Measurements from ENCODE around the gene CPNE5.

CPNE5 gene

DNA sequence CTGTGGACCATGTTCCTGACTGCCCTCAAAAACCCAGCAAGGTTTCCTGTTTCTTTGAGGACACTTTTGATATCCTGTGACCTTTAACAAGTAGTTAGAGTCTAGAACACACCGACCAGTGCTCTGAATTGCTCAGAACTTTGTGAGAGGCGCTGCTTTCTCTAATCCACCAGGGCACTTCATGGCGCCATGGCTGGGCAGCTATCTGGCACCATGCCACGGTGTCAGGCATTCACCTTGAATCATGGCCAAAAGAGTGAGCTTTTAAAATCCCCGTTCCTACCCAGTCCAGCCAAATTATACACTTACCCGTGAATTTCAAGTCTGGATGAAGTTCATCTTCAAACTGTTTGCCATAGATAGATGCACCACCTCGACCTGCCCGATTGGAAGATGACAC is 17.0 kb upstream of the CPNE5 start:
- peak; percentile 19 for DNase-seq

- no peak for DNase-seq
Observed at GRCh38 chr6:36855750-36856149, 16.5 kb upstream of the CPNE5 start.

DNA sequence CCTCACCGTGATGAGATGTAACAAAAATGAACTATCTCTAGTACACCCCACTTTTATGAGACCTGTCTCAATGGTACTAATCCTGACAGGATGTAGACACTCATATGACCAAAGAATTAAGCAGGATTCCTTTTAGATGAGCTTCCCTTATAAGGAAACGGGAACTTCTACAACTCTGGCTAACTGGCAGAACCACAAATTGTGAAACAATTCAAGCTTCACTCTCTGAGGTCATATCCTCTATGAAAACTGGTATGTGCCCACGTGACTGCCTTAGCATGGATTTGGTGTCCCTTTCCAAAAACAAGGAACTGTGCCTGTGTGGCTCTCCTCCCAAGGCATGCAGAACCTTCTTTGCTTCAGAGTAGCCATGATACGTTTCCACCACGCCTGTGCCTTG is 14.1 kb upstream of the CPNE5 start:
- DNase-seq: no peak

DNA sequence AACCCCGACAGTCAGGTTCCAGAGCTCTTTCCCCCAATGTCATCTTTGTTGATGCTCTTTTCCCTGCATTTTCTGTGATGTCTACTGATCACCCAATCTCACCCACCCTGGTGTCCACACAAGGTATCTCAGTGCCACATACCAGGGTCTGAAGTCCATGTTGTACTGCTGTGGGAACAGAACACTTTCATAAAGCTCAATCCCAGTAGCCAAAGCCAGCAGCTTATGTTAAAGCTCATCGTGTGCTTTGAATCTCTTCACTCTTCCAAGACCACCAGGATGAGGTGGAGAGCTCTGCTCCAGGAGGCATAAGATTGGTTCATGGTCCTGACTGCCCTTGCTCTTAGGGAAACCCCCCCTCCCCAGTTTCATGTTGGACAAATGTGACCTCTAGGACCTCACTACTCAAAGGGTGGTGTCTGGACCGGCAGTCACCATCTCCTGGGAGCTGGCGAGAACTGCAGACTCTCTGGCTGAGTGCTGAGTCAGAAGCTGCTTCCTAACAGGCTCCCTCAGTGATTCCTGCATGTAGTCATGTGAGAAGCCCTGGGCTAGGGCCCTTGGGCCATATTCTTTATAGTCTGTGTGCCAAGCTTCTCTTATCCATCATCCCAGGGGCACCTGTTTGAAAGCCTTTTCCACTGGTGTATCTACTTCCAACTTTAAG is 13.4 kb upstream of the CPNE5 start:
- no peak for DNase-seq

DNA sequence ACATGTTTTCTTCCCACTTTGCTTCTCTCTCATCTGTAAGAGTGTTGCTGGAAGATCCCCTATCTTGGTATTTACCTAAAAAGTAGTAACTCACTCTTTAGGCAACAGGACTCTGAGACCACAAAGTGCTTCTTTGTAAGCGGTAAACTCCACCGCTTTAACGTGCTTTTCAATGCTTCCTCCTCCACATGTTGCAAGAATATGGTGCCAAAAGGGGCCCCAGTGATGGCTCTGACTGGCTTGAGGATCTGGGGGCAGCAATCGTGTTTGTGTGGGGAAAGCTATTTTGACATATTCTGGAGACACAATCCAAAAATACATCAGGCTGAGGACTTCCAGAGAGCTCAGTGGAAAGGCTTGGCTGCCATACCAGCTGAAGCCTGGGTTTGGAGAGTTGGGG is 12.4 kb upstream of the CPNE5 start:
- DNase-seq: no peak

GRCh38 chr6:36851149-36851614 is 11.9 kb upstream of the CPNE5 start:
- DNase-seq: peak; percentile 81

DNA sequence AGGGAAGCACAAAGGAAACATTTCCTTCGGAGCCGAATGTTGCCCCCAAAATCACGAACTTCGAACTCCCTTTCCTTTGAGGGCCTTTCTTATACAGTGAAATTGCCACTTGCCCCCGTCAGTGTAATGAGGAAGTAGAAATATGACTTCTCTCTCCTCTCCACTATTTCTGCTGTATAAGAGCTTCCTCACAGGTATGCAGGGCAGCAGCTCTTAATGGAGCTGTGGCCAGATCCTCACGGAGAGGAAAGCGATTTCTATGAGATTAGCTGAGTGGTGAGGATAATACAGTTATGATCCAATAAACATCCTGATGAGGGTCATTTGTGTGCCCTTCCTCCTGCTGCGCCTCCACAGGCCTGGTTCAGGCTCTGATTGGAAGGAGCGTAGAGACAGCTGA is 10.8 kb upstream of the CPNE5 start:
- no peak for DNase-seq

DNA sequence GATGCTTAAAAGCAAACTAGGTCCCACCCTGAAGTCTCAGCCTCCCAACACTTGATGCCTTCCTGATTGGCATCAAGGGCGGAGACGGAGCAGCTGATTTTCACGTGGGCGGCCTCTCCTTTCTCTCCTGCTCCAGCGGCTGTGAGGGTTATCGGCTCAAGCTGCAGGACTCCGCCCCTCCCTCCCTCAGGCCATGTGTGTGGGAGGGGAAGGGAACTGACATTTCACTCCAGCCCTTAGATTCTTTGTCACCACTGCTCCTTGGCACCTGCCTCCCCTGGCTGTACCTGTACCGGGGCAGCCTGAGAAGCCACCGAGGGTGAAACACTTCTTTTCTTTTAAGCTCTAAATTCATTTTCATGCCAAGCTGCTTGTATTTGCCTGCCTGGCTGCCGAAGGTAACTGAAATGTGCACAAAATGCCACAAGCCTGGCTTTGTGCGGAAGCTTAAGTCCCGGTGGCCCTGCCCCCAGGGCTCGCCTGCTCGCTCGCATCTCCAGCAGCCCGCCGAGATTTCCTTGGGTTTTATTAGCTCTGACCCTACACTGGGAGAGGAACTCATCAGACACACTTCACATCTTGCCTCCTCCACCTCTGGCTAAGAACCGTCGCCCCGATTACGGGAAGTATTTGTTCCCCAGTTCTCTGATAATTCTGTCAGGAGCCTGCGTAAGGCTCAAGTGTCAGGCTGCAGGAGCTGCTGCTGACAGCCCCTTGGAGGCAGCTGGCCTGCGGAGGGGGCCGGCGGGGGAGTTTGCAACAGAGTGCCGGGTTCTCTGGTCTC is 9.6 kb upstream of the CPNE5 start:
- DNase-seq: peak; percentile 80

DNA sequence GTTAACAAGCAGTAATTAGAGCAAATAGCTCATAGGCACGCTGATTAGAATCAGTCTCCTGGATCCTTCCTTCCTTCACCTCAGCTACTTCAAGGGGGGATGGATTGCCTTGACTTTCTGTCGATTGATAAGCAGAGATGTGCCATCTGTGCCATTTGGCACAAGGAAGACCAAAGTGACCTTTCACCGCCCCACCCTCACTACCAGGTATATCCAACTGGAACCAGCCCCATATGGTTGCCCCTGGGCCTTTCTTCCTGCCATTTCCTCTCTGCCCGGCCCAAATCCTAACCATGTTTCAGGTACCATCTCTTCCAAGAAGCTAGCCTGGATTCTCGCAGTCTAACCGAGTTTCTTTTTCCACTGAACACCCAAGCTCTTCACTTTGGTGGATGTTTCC is 8.7 kb upstream of the CPNE5 start:
- no peak for DNase-seq

DNA sequence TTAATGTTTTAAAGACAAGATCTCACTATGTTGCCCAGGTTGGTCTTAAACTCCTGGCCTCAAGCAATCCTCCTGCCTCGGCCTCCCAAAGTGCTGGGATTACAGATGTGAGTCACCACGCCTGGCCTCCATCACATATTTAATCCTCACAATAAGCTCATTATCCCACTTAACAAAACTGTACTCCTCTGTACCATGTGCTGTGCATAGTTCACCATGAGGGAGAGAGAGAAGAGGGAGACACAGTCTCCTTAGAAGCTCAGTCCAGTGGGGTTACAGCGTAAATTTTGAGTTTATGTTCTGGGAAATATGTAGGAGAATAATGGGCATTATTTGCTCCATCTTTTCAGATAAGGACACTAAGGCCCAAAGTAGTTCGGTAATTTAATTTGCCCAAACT is 7.9 kb upstream of the CPNE5 start:
- no peak for DNase-seq

DNA sequence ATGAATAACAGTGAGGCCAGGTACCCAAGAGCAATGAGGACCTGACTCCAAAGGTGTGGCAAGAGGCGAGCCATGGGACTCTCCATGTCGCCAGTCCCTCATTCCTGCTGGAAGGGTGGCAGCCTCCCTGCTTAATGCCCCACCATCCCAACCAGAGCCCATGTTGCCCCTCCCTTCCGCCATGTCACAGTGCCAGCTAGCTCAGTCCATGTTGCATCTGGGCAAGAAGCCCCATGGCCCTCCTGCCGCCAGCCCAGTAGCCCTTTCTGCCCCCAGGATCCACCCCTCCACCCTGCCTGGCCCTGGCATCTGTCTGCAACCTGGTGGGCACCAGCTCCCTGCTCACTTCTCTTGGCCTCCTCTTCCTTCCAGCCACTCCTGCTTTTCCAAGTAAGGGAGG is 6.0 kb upstream of the CPNE5 start:
- DNase-seq: no peak

DNA sequence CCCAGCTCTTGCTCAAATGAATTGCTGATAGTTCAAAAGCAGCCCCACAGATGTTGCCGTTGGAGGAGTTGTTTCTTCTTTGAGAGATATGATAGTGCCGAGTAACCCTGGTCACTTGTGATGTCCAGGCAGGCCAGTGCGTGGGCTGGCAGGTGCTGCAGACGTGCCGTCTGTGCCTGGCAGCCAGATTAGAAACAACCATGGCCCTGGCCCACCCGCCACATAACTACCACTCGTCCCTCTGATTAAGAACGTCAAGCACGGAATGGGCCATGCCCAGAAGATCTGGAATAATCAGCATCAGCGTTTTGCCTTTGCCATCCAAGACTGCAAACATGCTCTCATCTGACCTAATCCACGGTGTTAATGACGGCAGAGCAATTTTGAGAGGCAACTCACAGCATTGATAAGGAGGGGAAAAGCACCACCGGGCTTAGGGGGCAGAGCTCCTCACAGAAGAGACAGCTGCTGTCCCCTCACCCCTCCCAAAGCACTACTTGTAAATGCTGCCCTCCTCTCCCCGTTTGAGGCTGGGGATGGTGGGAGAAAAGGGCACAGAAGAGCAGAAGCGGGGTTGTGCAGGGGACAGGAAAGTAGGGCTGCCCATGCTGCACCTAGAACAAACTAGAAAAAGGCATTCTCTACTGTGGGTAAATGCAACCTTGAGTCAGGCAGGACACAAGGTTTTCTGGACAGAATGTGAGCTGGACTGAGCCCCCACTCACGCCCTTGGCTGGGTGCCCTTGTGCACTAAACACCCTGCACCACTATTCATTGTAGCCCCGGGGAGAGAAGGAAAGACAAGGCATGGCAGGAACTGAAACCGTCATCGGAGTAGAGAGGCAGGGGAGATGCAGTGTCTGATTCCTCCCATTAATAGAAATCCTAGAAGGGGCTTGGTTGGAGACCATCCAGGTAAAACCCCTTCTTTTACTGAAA is 5.3 kb upstream of the CPNE5 start:
- no peak for DNase-seq

- no peak for DNase-seq
Observed at GRCh38 chr6:36843170-36843569, 3.9 kb upstream of the CPNE5 start.

- DNase-seq: no peak
Observed at GRCh38 chr6:36841756-36842155, 2.5 kb upstream of the CPNE5 start.

DNA sequence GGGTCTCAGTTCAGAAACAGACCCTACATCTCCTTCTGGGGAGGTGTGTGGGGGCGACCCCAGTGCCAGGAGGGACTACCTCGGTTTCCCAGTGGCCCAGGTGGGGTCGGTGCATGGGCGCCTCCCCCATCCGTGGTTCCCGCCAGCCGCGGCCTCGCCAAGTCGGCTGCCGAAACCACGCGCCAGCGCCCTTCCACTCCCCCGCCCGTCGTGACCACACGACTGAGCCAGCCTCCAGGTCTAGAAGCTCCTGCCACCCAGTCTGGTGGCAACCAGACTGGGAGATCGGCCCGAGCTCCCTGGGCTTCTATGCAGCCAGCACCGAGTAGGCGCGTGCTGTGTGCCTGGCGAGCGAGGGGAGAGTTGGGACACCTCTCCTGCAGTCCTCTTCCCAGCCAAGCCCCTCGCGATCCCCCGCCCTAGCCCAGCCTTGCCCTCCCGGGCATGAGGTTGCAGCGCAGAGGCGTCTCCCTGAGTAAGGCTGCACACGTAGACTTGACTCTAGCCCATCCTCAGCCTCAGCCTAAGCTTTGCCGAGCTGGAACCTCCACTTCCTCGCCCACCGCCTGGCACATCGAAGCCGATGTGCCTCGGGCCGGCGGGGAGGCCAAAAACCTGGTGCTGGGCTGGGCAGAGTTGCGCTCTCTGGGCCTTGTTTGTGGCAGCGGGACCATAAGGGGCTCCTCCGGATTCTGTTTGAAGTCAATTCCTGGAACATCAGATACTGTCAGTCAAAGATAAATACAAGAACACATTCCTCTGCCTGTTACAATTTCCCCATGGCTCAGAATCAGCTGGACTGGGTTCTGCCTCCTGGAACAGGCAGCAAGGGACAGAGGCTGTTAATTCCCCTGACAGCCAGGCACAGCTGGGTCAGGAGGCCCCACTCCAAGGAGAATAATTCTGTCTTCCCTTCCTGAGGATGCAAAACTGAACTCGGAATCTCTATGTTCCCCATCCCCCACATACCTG is 1.5 kb upstream of the CPNE5 start:
- no peak for DNase-seq

DNA sequence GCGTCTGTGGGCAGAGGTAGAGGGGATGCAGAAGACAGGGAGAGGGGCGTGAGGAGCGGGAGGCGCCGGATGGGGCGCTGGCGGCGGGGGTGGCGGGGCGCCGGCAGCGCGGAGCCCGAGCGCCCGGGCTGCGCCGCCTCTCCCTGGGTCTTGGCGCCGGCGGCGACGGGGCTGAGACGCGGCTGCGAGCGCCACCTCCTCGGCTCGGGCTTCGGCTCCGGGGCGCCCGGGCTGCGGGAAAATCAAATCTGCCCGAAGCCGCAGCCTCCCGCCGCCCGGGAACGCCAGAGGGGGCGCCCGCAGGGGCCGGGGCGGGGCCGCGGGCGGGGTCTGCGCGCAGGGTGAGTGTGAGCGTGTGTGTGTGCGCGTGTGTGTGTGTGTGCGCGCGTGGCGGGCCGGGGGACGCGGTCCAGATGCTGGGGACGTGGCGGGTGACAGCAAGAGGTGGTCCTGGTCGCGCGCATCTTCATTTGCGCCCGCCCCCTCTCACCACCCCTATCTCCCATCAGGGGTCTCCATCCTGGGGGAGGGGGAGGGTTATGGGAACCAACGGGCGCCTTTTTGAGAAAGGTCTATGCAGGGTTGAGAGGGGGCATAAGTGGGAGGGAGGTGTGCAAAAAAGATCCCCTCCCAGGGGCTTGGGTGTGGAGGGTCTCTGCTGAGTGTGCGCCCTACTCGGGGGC is 646 bp upstream of the CPNE5 start:
- peak; percentile 80 for DNase-seq

DNA sequence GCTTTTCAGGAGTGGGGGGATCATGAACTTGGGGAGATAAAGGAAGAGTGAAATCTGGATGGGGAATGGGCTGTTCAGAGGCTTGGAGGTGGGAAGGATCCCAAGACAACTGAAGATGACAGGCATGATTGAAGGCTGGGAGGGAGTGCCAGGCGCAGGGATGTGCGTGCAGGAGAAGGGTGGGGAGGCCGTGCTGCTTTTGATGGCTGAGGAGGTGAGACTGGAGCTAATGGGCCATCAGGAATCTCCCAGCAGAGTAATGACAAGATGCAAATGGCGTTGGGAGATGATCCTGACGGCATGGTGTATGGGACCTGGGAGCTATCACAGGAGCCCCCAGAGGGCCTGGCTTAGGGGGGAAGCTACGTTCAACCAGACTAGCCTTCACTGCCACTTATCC is 1.6 kb downstream of the CPNE5 start:
- DNase-seq: no peak

DNA sequence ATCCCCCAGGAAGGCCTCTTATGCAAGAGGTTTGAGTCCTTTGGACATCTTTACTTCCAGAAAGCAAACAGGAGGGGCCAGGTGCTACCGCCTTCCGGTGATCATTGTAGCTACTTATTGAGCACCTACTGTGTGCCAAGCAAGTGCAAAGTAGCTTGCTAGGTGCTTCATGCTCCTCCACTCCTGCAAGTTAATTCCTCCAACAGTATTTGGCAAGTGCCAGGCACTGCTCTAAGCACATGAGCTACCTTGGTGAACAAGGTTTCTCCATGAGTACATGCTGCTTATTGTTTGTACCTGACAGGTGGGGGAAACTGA is 2.3 kb downstream of the CPNE5 start:
- DNase-seq: no peak

GRCh38 chr6:36836111-36837021 is 2.9 kb downstream of the CPNE5 start:
- peak; percentile 59 for DNase-seq

DNA sequence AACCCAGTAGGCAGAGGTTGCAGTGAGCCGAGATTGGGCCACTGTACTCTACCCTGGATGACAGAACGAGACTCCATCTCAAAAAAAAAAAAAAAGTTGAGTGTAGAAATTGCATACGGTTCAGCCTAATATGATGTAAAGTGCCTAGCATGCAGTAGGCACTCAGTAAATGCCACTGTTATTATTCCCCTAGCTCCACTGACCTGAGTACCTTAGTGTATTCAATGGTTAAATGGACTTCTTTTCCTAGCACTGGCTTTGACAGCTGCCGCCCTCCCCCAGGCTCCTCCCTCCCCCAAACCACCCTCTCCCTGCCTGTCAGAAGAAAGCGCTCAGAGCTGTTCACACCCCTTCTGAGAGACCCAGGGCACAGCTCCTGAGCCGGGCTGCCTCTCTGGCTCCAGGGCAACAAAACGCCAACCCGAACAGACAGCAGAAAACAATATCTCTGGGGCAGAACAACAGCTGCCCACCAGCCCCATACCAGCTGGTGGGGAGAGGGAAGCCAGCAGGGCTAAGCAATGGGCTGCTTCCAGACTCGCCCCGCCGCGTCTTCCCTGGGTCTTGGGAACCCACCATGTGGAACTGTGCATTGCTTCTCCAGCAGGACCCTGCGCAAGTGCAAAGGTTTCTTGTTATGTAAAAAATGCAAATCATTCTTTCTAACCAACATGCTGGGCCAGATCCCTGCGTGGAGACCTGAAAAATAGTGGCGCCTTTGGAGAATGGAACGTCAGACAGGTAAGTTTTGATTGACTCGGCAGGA is 4.5 kb downstream of the CPNE5 start:
- DNase-seq: peak; percentile 63
